ENCODE measurements around the gene WNT6.

WNT6 gene

GRCh38 chr2:218878926-218879761 is 19.5 kb downstream of the WNT6 start:
- no peak for DNase-seq

GRCh38 chr2:218879776-218880101 is 20.1 kb downstream of the WNT6 start:
- no peak for DNase-seq

- peak; percentile 91 for DNase-seq
Measured at GRCh38 chr2:218880102-218880858, 20.7 kb downstream of the WNT6 start, which contains the start of gene WNT10A. Gene WNT10A, plus strand, starts transcription at chr2:218880852. Its CDS starts 144 bp downstream, at chr2:218880996.

- DNase-seq: no peak
Measured at GRCh38 chr2:218880859-218881594, 21.4 kb downstream of the WNT6 start.

- DNase-seq: no peak
Measured at GRCh38 chr2:218881744-218882460, 22.3 kb downstream of the WNT6 start.

- no peak for DNase-seq
Measured at GRCh38 chr2:218882461-218882816, 22.8 kb downstream of the WNT6 start.

- no peak for DNase-seq
Measured at GRCh38 chr2:218882866-218883366, 23.3 kb downstream of the WNT6 start.

GRCh38 chr2:218883491-218884490 is 24.2 kb downstream of the WNT6 start:
- DNase-seq: peak; percentile 51

GRCh38 chr2:218884519-218884918 is 24.9 kb downstream of the WNT6 start:
- DNase-seq: no peak

GRCh38 chr2:218885981-218886947 is 26.7 kb downstream of the WNT6 start:
- no peak for DNase-seq

GRCh38 chr2:218887079-218887478 is 27.5 kb downstream of the WNT6 start:
- DNase-seq: no peak

GRCh38 chr2:218888341-218888740 is 28.7 kb downstream of the WNT6 start:
- no peak for DNase-seq

- DNase-seq: no peak
Measured at GRCh38 chr2:218889937-218890336, 30.3 kb downstream of the WNT6 start.

GRCh38 chr2:218890369-218890768 is 30.8 kb downstream of the WNT6 start:
- DNase-seq: no peak

- no peak for DNase-seq
Measured at GRCh38 chr2:218891275-218892135, 31.9 kb downstream of the WNT6 start.

GRCh38 chr2:218892693-218893348 is 33.2 kb downstream of the WNT6 start:
- DNase-seq: peak; percentile 91

- DNase-seq: no peak
Measured at GRCh38 chr2:218893349-218894150, 33.9 kb downstream of the WNT6 start.
